SK-N-MC (cell line): ENCODE results near the gene SECISBP2.

Experiments
- DNase-seq: peaks from one replicate; pipeline ENCODE4 v3.0.0-alpha.2; 2011; ENCODE audit warnings: low read depth, low spot score
- H3K27ac ChIP-seq: fragments of 200-600 bp; sonication (generic); 2 replicates; pipeline ENCODE4 v1.5.1; 2016; ENCODE audit warnings: mixed run types
- H3K36me3 ChIP-seq: fragments of 200-600 bp; sonication (generic); 2 replicates; pipeline ENCODE4 v1.6.1; 2017; ENCODE audit warnings: antibody characterized with exemption, low read length, mixed read lengths; ENCODE audit not compliant: insufficient read depth
- H3K4me3 ChIP-seq: fragments of 200-600 bp; sonication (generic); 2 replicates; pipeline ENCODE4 v1.5.1; 2016
- H3K9ac ChIP-seq: fragments of 200-600 bp; sonication (generic); 2 replicates; pipeline ENCODE4 v1.8.0; 2017; ENCODE audit warnings: mixed run types, mixed read lengths; ENCODE audit not compliant: insufficient read length
- H3K9me3 ChIP-seq: fragments of 200-600 bp; sonication (generic); 2 replicates; pipeline ENCODE4 v1.6.1; 2017; ENCODE audit warnings: low read depth, mild to moderate bottlenecking, antibody characterized with exemption, low read length, moderate library complexity, mixed read lengths
- EZH2 ChIP-seq: fragments of 200-600 bp; sonication (generic); IDR thresholded peaks from one replicate; pipeline ENCODE4 v1.6.1; 2017; ENCODE audit warnings: antibody characterized with exemption
- FOXP2 ChIP-seq: optimal IDR thresholded peaks from 2 replicates; pipeline ENCODE3; 2011; ENCODE audit warnings: mild to moderate bottlenecking, moderate library complexity; ENCODE audit not compliant: insufficient read depth; ENCODE audit errors: extremely low read length, control extremely low read depth
- POLR2AphosphoS5 ChIP-seq: IDR thresholded peaks from 2 replicates; pipeline ENCODE4 v1.6.1; 2012; ENCODE audit warnings: mild to moderate bottlenecking, low read depth, low read length, borderline replicate concordance

The SECISBP2 gene

DNA sequence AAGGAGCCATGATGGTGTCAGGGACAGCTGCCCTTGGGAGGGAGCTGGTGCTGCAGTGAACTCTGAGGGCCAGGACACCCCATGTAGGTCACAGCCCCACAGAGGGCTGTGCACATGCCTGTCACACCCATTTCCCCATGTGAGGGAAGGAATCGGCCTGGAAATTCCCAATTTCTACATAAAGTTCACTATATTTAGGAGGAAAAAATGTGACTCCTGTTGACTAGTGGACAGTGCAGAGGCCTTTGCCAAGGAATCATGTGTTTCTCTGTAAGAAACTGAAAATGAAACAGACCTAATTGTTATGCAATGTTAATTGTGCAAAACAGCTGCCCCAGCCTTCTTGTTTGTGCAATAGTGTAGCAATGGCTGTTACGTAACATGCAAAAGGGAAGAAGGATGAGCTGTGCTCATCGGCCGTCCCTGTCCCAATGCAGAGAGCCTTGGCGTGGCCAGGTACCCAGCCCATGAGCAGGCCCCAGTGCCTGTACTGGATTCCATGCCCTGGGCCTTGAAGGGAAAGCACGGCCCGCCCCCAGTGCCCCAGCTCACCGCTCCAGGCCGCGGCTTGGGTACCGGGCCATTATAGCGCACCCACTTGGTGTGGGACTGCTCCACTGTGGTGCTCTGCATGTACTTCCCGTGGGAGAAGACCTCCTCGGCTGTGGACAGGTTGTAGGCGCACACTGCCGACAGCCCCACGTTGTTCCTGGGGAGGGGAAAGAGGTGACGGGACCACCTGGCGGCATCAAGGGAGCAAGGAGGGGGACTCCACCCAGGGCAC lies 70.0 kb downstream of the SECISBP2 start:
- no peak overlapping the region for H3K4me3 ChIP-seq
- no peak overlapping the region for H3K9ac ChIP-seq
- TF ChIP-seq EZH2: no peak
- no peak for TF ChIP-seq FOXP2
- no peak for TF ChIP-seq POLR2AphosphoS5
- no peak overlapping the region for H3K27ac ChIP-seq
- H3K36me3 ChIP-seq: peaks cover 22% of the 10 kb centered on the region; the same call in 1 of the 2 replicates
- no peak for DNase-seq
- no peaks in the 10 kb centered on the region for H3K9me3 ChIP-seq

DNA sequence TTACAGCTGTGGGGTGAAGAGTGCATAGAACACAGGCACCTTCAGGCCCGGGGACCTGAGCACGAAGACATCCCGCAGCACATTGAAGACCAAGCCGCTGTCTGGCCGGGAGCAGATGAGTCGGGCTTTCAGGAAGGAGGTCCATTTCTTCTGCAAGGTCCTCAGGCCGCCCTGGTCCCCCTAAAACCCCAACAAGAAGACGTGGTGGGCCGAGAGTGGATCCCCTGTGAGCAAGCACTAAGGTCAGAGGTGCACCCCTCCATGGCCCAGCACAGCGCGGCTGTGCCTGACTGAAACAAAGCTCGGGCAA lies 70.5 kb downstream of the SECISBP2 start:
- H3K27ac ChIP-seq: no peak overlapping the region
- no peak for DNase-seq
- no peak overlapping the region for H3K9ac ChIP-seq
- H3K4me3 ChIP-seq: no peak overlapping the region
- peaks cover 24% of the 10 kb centered on the region; the same call in 1 of the 2 replicates for H3K36me3 ChIP-seq
- H3K9me3 ChIP-seq: no peaks in the 10 kb centered on the region
- TF ChIP-seq FOXP2 (no peak), EZH2 (no peak), POLR2AphosphoS5 (no peak)

DNA sequence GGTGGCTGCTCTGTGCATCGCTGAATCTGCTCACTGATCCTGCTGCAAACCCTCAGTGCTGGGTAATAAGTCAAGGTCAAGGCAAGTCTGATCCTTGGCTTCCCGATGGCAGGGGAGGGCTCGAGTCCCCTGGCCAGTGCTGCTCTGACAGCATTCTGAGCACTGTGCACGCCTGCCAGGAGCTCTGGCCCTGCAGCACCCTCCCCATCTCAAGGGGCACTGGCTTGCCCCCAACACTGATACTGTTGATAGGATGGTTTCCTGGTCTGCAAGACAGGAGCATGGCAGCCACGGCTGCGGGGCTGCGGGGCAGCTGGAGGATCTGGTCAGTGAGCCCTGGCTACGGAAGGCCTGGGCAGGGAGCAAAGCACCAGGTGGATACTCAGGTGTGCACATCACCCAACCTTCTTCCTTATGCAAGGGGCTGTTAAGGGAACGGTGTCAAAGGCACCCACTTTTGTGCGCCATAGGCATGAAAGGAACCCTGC lies 71.8 kb downstream of the SECISBP2 start:
- DNase-seq: no peak
- Histone ChIP-seq H3K36me3 (peaks cover 24% of the 10 kb centered on the region; the same call in 1 of the 2 replicates), H3K4me3 (no peak overlapping the region), H3K27ac (no peak overlapping the region), H3K9ac (no peak overlapping the region), H3K9me3 (no peaks in the 10 kb centered on the region)
- TF ChIP-seq FOXP2 (no peak), EZH2 (no peak), POLR2AphosphoS5 (no peak)

DNA sequence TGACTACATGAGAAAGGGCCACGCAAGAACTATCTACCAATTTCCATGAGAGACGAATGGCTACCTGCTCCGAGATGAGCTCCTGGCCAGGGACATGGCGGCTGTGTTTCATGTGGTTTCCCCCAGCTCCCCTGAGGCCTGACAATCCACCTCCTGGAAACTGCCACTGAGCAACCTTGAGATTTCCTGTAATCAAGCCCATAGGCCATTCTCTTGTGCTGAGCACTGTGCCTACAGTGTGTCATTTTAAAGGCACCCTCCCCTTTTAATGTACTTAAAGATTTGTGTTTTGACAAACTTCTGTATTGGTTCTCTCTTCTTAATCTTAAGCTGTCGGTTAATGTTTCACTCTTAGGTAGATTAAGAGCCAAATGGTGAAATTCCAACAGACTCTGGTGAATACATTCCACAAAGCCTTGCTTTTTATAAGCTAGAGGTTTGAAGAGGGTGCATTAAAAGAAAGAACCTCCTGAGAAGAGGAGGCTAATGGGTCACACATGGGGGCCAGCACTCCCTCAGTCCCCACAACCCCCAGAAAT lies 72.3 kb downstream of the SECISBP2 start:
- H3K27ac ChIP-seq: no peak overlapping the region
- no peak overlapping the region for H3K4me3 ChIP-seq
- no peak for DNase-seq
- peaks cover 24% of the 10 kb centered on the region; the same call in 1 of the 2 replicates for H3K36me3 ChIP-seq
- no peaks in the 10 kb centered on the region for H3K9me3 ChIP-seq
- H3K9ac ChIP-seq: no peak overlapping the region
- TF ChIP-seq FOXP2 (no peak), EZH2 (no peak), POLR2AphosphoS5 (no peak)

DNA sequence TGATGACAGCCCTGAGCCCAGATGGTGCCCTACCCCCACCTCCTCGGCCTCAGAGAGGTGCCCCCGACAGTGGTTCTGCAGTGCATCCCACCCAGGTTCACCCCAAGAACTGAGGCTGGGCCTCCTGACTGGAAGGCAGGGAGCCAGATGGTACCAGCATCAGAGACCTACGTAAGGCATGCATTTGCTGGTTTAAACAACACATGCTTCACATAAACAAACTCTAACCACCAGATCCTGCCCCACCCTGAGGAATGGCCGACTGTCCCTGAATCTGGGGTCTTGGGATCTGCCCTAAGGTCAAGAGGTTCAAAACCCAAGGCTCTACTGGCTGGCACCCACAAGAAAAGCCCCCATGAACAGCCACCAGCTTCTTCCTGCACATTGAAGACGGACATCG lies 73.3 kb downstream of the SECISBP2 start:
- H3K4me3 ChIP-seq: no peak overlapping the region
- peaks cover 24% of the 10 kb centered on the region; the same call in 1 of the 2 replicates for H3K36me3 ChIP-seq
- H3K9me3 ChIP-seq: no peaks in the 10 kb centered on the region
- no peak overlapping the region for H3K9ac ChIP-seq
- DNase-seq: no peak
- TF ChIP-seq EZH2 (no peak), FOXP2 (no peak), POLR2AphosphoS5 (no peak)
- no peak overlapping the region for H3K27ac ChIP-seq

DNA sequence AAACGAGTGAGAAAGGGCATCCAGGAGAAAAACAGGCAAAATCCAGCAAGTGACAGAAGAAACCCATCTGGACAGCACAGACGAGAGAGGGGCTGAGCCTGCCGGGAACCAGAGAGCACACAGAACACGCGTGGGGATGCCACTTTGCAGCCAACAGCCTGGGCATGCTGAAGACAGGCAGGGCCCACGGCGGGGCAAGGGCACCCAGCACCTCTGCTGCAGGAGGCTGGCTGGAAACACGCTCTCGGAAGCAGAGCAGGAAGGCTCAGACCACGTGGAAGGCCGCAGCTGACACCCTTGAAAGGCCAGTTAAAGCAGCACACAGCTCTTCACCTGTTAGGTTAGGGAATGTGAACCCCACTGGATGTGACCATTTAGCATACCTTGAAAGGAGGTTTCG lies 76.1 kb downstream of the SECISBP2 start:
- DNase-seq: no peak
- no peaks in the 10 kb centered on the region for H3K9me3 ChIP-seq
- no peak overlapping the region for H3K4me3 ChIP-seq
- H3K9ac ChIP-seq: no peak overlapping the region
- TF ChIP-seq EZH2 (no peak), FOXP2 (no peak), POLR2AphosphoS5 (no peak)
- peaks cover 24% of the 10 kb centered on the region; the same call in 1 of the 2 replicates for H3K36me3 ChIP-seq
- H3K27ac ChIP-seq: no peak overlapping the region

DNA sequence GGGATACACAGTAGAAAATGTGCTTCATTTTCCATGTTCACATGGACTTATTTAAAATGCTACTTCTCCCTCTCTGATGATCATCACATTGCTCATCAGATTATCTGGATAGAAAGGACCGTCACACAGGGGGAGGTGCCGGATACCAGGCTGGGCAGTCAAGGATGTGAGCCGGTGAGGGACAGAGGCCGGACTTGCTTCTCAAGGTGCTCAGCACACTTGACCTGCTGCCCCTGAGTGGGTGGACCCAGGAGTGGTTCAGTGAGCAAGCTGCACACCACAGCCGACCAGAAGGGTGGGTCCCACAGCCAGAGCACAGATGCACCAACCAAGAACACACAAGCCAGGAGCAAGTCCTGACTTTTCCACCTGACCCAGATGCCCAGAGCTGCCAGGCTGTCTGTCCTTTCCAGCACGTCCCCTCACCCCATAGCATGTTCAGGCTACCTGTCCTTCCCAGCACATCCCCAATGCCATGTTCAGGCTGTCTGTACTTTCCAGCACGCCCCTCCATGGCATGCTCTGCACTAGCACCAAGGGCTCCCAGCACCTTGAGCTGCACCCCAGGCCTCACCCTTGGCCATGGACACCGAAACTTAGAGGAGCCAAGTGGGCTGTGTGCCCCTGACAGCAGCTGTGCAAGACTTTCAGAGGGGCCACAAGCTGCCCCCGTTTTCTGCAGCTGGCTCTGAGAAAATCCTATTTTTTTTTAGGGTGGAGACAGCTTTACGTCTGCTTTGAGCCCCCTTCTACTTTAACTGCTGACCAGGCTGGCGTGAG lies 77.8 kb downstream of the SECISBP2 start:
- Histone ChIP-seq H3K4me3 (no peak overlapping the region), H3K9me3 (no peaks in the 10 kb centered on the region), H3K36me3 (peaks cover 14% of the 10 kb centered on the region; the same call in 1 of the 2 replicates), H3K27ac (no peak overlapping the region), H3K9ac (no peak overlapping the region)
- TF ChIP-seq FOXP2 (no peak), POLR2AphosphoS5 (no peak), EZH2 (no peak)
- no peak for DNase-seq

DNA sequence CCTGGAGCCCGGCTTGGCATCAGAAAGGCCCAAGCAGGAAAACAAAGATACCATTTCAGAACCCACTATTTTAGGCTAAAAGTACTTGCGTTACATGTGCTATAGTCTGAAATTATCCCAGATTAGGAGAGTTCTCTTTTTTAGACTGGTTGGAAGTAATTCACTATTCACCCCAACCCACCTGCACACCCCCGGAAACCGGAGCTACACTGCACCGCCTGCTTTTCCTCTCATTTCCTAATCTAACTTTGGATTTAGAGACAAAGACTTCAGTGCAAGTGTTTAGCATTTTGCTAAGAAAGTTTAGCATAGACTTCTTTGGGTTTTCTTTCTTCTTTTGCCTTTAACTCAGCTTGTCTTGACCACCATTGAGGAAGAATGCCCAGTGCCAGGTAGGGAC lies 79.2 kb downstream of the SECISBP2 start:
- H3K36me3 ChIP-seq: peaks cover 8% of the 10 kb centered on the region; the same call in 1 of the 2 replicates
- no peak overlapping the region for H3K27ac ChIP-seq
- DNase-seq: no peak
- H3K9me3 ChIP-seq: no peaks in the 10 kb centered on the region
- H3K9ac ChIP-seq: no peak overlapping the region
- H3K4me3 ChIP-seq: no peak overlapping the region
- TF ChIP-seq EZH2 (no peak), POLR2AphosphoS5 (no peak), FOXP2 (no peak)
